Upper lobe of left lung (tissue), 6 donors: ENCODE measurements around the gene MTURN. TPM values are rescaled to one million over a fixed set of nuclear protein-coding genes. Genes with fewer than 3 reads are reported as not detected.
A peak's percentile ranks its signal among the peaks of the same experiment; 100 is the strongest.

ENCODE experiments used
- ATAC-seq, 2 donors: fragments of 200-7000 bp; cut with Tn5 transposase; one replicate each; pipeline ENCODE4 v1.9.1; 2022; ENCODE audit warnings: mild to moderate bottlenecking in 2 of 2, moderate library complexity in 2 of 2; ENCODE audit not compliant: low FRiP score in 2 of 2
- DNase-seq, 2 donors: peaks; one replicate each; pipeline ENCODE4 v3.0.0-alpha.2; 2019 to 2020
- H3K27ac ChIP-seq, 4 donors: fragments of 200-600 bp; sonication (generic); one replicate each; pipeline ENCODE4 v1.5.1; 2016 to 2019
- H3K27me3 ChIP-seq, 4 donors: fragments of 200-600 bp; sonication (generic); one replicate each; pipeline ENCODE4 v1.5.1; 2017 to 2019
- H3K36me3 ChIP-seq, 4 donors: fragments of 200-600 bp; sonication (generic); one replicate each; pipeline ENCODE4 v1.5.1; 2016 to 2019
- H3K4me1 ChIP-seq, 4 donors: fragments of 200-600 bp; sonication (generic); one replicate each; pipeline ENCODE4 v1.5.1; 2018 to 2019
- H3K4me3 ChIP-seq, 4 donors: fragments of 200-600 bp; sonication (generic); one replicate each; pipeline ENCODE4 v1.5.1; 2017 to 2019; ENCODE audit warnings: mild to moderate bottlenecking in 2 of 4, moderate library complexity in 1 of 4
- H3K9me3 ChIP-seq, 4 donors: fragments of 200-600 bp; sonication (generic); one replicate each; pipeline ENCODE4 v1.5.1; 2018 to 2019
- CTCF ChIP-seq, 6 experiments: fragments of 450-650 bp in 4 of 6; fragments of 200-600 bp in 2 of 6; sonication (generic) in 2 of 6; IDR thresholded peaks; one replicate each; pipeline ENCODE4 v1.5.1; 2016 to 2019; ENCODE audit warnings: antibody characterized with exemption in 6 of 6
- EP300 ChIP-seq, 4 donors: sonication (generic); formaldehyde crosslinking; IDR thresholded peaks; one replicate each; pipeline ENCODE4 v1.5.1; 2017; ENCODE audit warnings: antibody characterized with exemption in 4 of 4, control low read depth in 2 of 4
- POLR2A ChIP-seq, 4 donors: fragments of 450-650 bp; IDR thresholded peaks; one replicate each; pipeline ENCODE4 v1.5.1; 2016 to 2017; ENCODE audit warnings: antibody characterized with exemption in 4 of 4, mild to moderate bottlenecking in 2 of 4
- POLR2AphosphoS5 ChIP-seq, 2 donors: sonication (generic); formaldehyde crosslinking; IDR thresholded peaks; one replicate each; pipeline ENCODE4 v1.5.1; 2017; ENCODE audit warnings: antibody characterized with exemption in 2 of 2
- WGBS, 2 donors: methylation state at CpG; one replicate each; pipeline ENCODE4 v1.1.5; 2017 to 2018; 5-methylcytosine and 5-hydroxymethylcytosine counted together
- total RNA-seq, 6 donors: library from RNA; depleted of rRNA in 4 of 6; stranded (reverse); fragments of >200 nt in 4 of 6; gene quantifications; one replicate each; pipeline versions ENCODE4 v1.1.0 to v1.2.1, GENCODE V29; 2016 to 2021
- donor health status: DM: no; HTN: no; CAD: no; lungs with moderate emphysema.
- donor health status: DM: no; HTN: yes; CAD: no; lungs with severe emphysema.

The MTURN gene
- total RNA-seq, 6 donors from 2014 or later = 27.2 to 112 (median 39.6) TPM

- Histone ChIP-seq H3K4me3 (no peak overlapping the region), H3K36me3 (peaks cover 0 to 18% (median 2%) of the 10 kb centered on the region in 4 donors), H3K4me1 (peaks cover 31 to 47% (median 36%) of the 10 kb centered on the region in 4 donors), H3K9me3 (no peaks in the 10 kb centered on the region), H3K27me3 (no peaks in the 10 kb centered on the region), H3K27ac (peak overlapping the region in 3 of 4 donors; percentile 41 to 47 (median 43))
- WGBS, 2 donors = 80 to 86% methylated on average over 2 of the region's 2 CpGs
- no peak for TF ChIP-seq CTCF (IDR thresholded peaks at IDR 0.05)
- no peak for TF ChIP-seq EP300 (IDR thresholded peaks at IDR 0.05)
- TF ChIP-seq POLR2AphosphoS5 (IDR thresholded peaks at IDR 0.05) = no peak
- TF ChIP-seq POLR2A (IDR thresholded peaks at IDR 0.05) = no peak
- DNase-seq (no peak), ATAC-seq (no peak)
Observed at GRCh38 chr7:30160329-30160728, 25.5 kb downstream of the MTURN start.

GRCh38 chr7:30162133-30162532 is 27.3 kb downstream of the MTURN start:
- Histone ChIP-seq H3K4me1 (peaks cover 36 to 58% (median 44%) of the 10 kb centered on the region in 4 donors), H3K36me3 (peaks cover 0 to 14% (median 2%) of the 10 kb centered on the region in 4 donors), H3K4me3 (no peak overlapping the region), H3K27ac (peak overlapping the region in 1 of 4 donors; percentile 73), H3K9me3 (no peaks in the 10 kb centered on the region), H3K27me3 (no peaks in the 10 kb centered on the region)
- DNase-seq = no peak
- TF ChIP-seq POLR2A (IDR thresholded peaks at IDR 0.05) (no peak), POLR2AphosphoS5 (IDR thresholded peaks at IDR 0.05) (no peak), EP300 (IDR thresholded peaks at IDR 0.05) (no peak), CTCF (IDR thresholded peaks at IDR 0.05) (no peak)
- WGBS, 2 donors = 53 to 54% methylated on average over 3 of the region's 3 CpGs
- no peak for ATAC-seq

GRCh38 chr7:30162622-30163124 is 27.9 kb downstream of the MTURN start:
- no peaks in the 10 kb centered on the region for H3K9me3 ChIP-seq
- H3K27ac ChIP-seq = peak overlapping the region in 3 of 4 donors; percentile 57 to 73 (median 71)
- H3K36me3 ChIP-seq = peaks cover 0 to 10% (median 0%) of the 10 kb centered on the region in 4 donors
- no peak for TF ChIP-seq POLR2AphosphoS5 (IDR thresholded peaks at IDR 0.05)
- no peak for TF ChIP-seq CTCF (IDR thresholded peaks at IDR 0.05)
- no peak for TF ChIP-seq POLR2A (IDR thresholded peaks at IDR 0.05)
- no peak for TF ChIP-seq EP300 (IDR thresholded peaks at IDR 0.05)
- H3K4me3 ChIP-seq = no peak overlapping the region
- ATAC-seq (no peak), DNase-seq (no peak)
- no peaks in the 10 kb centered on the region for H3K27me3 ChIP-seq
- WGBS, 2 donors = 57 to 65% methylated on average over 5 of the region's 5 CpGs
- H3K4me1 ChIP-seq = peaks cover 36 to 58% (median 44%) of the 10 kb centered on the region in 4 donors

GRCh38 chr7:30163231-30163894 is 28.6 kb downstream of the MTURN start:
- H3K27ac ChIP-seq = peak overlapping the region; percentile 53 to 73 (median 64)
- no peaks in the 10 kb centered on the region for H3K9me3 ChIP-seq
- TF ChIP-seq CTCF (IDR thresholded peaks at IDR 0.05) = no peak
- TF ChIP-seq POLR2AphosphoS5 (IDR thresholded peaks at IDR 0.05) = no peak
- TF ChIP-seq POLR2A (IDR thresholded peaks at IDR 0.05) = no peak
- no peak for TF ChIP-seq EP300 (IDR thresholded peaks at IDR 0.05)
- ATAC-seq (peak in 1 of 2 donors; percentile 52), DNase-seq (peak in 1 of 2 donors; percentile 51)
- no peak overlapping the region for H3K4me3 ChIP-seq
- H3K4me1 ChIP-seq = peaks cover 36 to 58% (median 42%) of the 10 kb centered on the region in 4 donors
- H3K27me3 ChIP-seq = no peaks in the 10 kb centered on the region
- peaks cover 0 to 10% (median 0%) of the 10 kb centered on the region in 4 donors for H3K36me3 ChIP-seq
- WGBS, 2 donors = 37 to 41% methylated on average over 13 of the region's 13 CpGs
